Heart left ventricle (tissue), 13 donors: ENCODE results near the gene ZACN.

Experiments used
- CTCF ChIP-seq, 12 donors: fragments of 200-600 bp; sonication (generic) in 4 of 12; IDR thresholded peaks; one replicate each; pipeline versions ENCODE4 v1.5.0 to v1.8.0; 2018 to 2022; ENCODE audit warnings: antibody characterized with exemption in 12 of 12, mild to moderate bottlenecking in 5 of 12
- POLR2A ChIP-seq, 2 donors: fragments of 450-650 bp; IDR thresholded peaks; one replicate each; pipeline ENCODE4 v1.6.1; 2017; ENCODE audit warnings: antibody characterized with exemption in 2 of 2, mild to moderate bottlenecking in 2 of 2, moderate library complexity in 2 of 2
- donor health status: ischemic (EF 13 %, LVEDD 7.1; RV severe dilation, severe dysfunction).
- donor health status: DM: no; HTN: yes; CAD: no.
- donor health status: DM: no; HTN: no; CAD: no.
- donor health status: ischemic (EF 25% LVEDD 6.9; RV normal size, moderate dysfunction).
- donor health status: ischemic (EF 25% LVEDD 5.7; RV mildly dilated, moderate dysfunction).
- donor health status: ischemic (EF 35%, LVEDD 5.7; RV mildly dilated, moderate dysfunction).
- donor health status: nonischemic (EF 11% LVEDD 7.7; RV severe dilation, severe dysfunction).
- donor health status: DM: yes; HTN: yes; CAD: no.
- donor health status: PGD.
- donor health status: ischemic (EF 29% LVEDD 5.4; RV normal size, mild dysfunction).
- donor health status: nonischemic (EF 23%, LVEDD 6.1; RV moderate dilation, normal function).

- TF ChIP-seq POLR2A (IDR thresholded peaks at IDR 0.05) (no peak), CTCF (IDR thresholded peaks at IDR 0.05) (no peak)
Observed at GRCh38 chr17:76079535-76079955, 563 bp downstream of the ZACN start.
